Neuronal stem cell (in vitro differentiated cells): ENCODE results near the gene MMP27.
A peak's percentile ranks its signal among the peaks of the same experiment; 100 is the strongest.
"Not testable (repeated sequence)": the region's sequence is repeated elsewhere in the genome, so short reads cannot be mapped to it uniquely, and the experiment has no call there.

Experiments
- DNase-seq: peaks from one replicate; pipeline ENCODE4 v3.0.0-alpha.2; 2013; ENCODE audit warnings: low spot score
- H2AFZ ChIP-seq: one replicate; pipeline ENCODE4 v1.6.1; 2013; ENCODE audit warnings: mild to moderate bottlenecking, low read length, inconsistent platforms
- H2AK5ac ChIP-seq: 2 replicates; pipeline ENCODE4 v1.6.1; 2013; ENCODE audit warnings: low read depth, mild to moderate bottlenecking, inconsistent platforms, low read length, moderate library complexity, mixed read lengths
- H2BK120ac ChIP-seq: 2 replicates; pipeline ENCODE4 v1.6.1; 2013; ENCODE audit warnings: low read depth, mild to moderate bottlenecking, inconsistent platforms, low read length, moderate library complexity, mixed read lengths
- H2BK12ac ChIP-seq: one replicate; pipeline ENCODE4 v1.6.1; 2013; ENCODE audit warnings: low read length, inconsistent platforms
- H2BK15ac ChIP-seq: 2 replicates; pipeline ENCODE4 v1.6.1; 2013; ENCODE audit warnings: mild to moderate bottlenecking, low read length, inconsistent platforms, mixed read lengths
- H2BK5ac ChIP-seq: one replicate; pipeline ENCODE4 v1.6.1; 2013; ENCODE audit warnings: inconsistent platforms, mild to moderate bottlenecking, low read length, moderate library complexity
- H3K14ac ChIP-seq: one replicate; pipeline ENCODE4 v1.6.1; 2013; ENCODE audit warnings: low read length, inconsistent platforms
- H3K18ac ChIP-seq: 2 replicates; pipeline ENCODE4 v1.6.1; 2013; ENCODE audit warnings: low read length, inconsistent platforms
- H3K23ac ChIP-seq: 2 replicates; pipeline ENCODE4 v1.6.1; 2013; ENCODE audit warnings: low read depth, mild to moderate bottlenecking, mixed read lengths, low read length, inconsistent platforms; ENCODE audit not compliant: poor library complexity
- H3K27ac ChIP-seq: replicated peaks from 3 replicates; pipeline ENCODE4 v1.5.1; 2013; ENCODE audit warnings: low read length, inconsistent platforms
- H3K27me3 ChIP-seq, 3 experiments: 2 replicates each; pipeline ENCODE4 v1.6.1; 2013; ENCODE audit warnings: low read length in 3 of 3, mild to moderate bottlenecking in 2 of 3, inconsistent platforms in 1 of 3, low read depth in 1 of 3, mixed read lengths in 1 of 3, moderate library complexity in 1 of 3; ENCODE audit not compliant: control insufficient read depth in 3 of 3, insufficient read depth in 3 of 3
- H3K36me3 ChIP-seq, 2 donors: replicated peaks in 1 of 2; 2 replicates each; pipeline ENCODE4 v1.6.1; 2013; ENCODE audit warnings: low read length in 2 of 2; ENCODE audit not compliant: control insufficient read depth in 2 of 2, insufficient read depth in 2 of 2
- H3K4ac ChIP-seq: 2 replicates; pipeline ENCODE4 v1.6.1; 2013; ENCODE audit warnings: inconsistent platforms, mild to moderate bottlenecking, low read length, moderate library complexity
- H3K4me1 ChIP-seq, 2 donors: 1 replicate in 1 of 2; 2 replicates in 1 of 2; pipeline ENCODE4 v1.6.1; 2013; ENCODE audit warnings: low read length in 2 of 2, low read depth in 1 of 2; ENCODE audit not compliant: control insufficient read depth in 2 of 2, insufficient read depth in 1 of 2
- H3K4me2 ChIP-seq: one replicate; pipeline ENCODE4 v1.6.1; 2013; ENCODE audit warnings: mild to moderate bottlenecking, low read length, inconsistent platforms; ENCODE audit not compliant: insufficient read depth, poor library complexity, severe bottlenecking
- H3K4me3 ChIP-seq, 2 donors: 2 replicates each; pipeline ENCODE4 v1.5.1; 2013; ENCODE audit warnings: low read length in 2 of 2, mild to moderate bottlenecking in 2 of 2, inconsistent platforms in 1 of 2, moderate library complexity in 1 of 2
- H3K79me1 ChIP-seq: one replicate; pipeline ENCODE4 v1.6.1; 2013; ENCODE audit warnings: low read depth, mild to moderate bottlenecking, inconsistent platforms, low read length, moderate library complexity
- H3K9ac ChIP-seq: one replicate; pipeline ENCODE4 v1.6.1; 2013; ENCODE audit warnings: mild to moderate bottlenecking, low read depth, low read length, inconsistent platforms; ENCODE audit not compliant: poor library complexity
- H3K9me3 ChIP-seq, 2 donors: replicated peaks in 1 of 2; 2 replicates each; pipeline versions ENCODE3 to v1.6.1; 2013; ENCODE audit warnings: low read length in 2 of 2, mild to moderate bottlenecking in 2 of 2, inconsistent platforms in 1 of 2, low read depth in 1 of 2, mixed read lengths in 1 of 2, moderate library complexity in 1 of 2; ENCODE audit not compliant: control insufficient read depth in 2 of 2, insufficient read depth in 1 of 2
- H4K8ac ChIP-seq: one replicate; pipeline ENCODE4 v1.6.1; 2013; ENCODE audit warnings: low read depth, mild to moderate bottlenecking, inconsistent platforms, low read length, moderate library complexity
- H4K91ac ChIP-seq: one replicate; pipeline ENCODE4 v1.6.1; 2013; ENCODE audit warnings: low read length, low read depth, mild to moderate bottlenecking, inconsistent platforms; ENCODE audit not compliant: poor library complexity
- WGBS, 2 donors: extraction: QIAGEN DNeasy Blood & Tissue Kit; methylation state at CpG; one replicate each; pipeline ENCODE4 v1.1.7; 2013; ENCODE audit warnings: missing lambda C conversion rate in 2 of 2, mixed read lengths in 1 of 2; ENCODE audit not compliant: insufficient read length in 2 of 2, insufficient replicate concordance in 1 of 2; ENCODE audit errors: extremely low coverage in 2 of 2; 5-methylcytosine and 5-hydroxymethylcytosine counted together

MMP27 gene

DNA sequence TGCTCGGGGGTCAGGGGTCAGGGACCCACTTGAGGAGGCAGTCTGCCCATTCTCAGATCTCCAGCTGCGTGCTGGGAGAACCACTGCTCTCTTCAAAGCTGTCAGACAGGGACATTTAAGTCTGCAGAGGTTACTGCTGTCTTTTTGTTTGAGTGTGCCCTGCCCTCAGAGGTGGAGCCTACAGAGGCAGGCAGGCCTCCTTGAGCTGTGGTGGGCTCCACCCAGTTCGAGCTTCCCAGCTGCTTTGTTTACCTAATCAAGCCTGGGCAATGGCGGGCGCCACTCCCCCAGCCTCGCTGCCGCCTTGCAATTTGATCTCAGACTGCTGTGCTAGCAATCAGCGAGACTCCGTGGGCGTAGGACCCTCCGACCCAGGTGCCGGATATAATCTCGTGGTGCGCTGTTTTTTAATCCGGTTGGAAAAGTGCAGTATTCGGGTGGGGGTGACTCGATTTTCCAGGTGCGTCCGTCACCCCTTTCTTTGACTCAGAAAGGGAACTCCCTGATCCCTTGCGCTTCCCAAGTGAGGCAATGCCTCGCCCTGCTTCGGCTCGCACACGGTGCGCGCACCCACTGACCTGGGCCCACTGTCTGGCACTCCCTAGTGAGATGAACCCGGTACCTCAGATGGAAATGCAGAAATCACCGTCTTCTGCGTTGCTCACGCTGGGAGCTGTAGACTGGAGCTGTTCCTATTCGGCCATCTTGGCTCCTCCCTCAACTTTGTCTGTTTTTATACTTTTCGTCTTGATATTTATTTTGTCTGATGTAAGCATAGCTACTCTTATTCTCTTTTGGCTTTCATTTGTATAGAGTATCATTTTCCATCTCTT, 41.4 kb upstream of the MMP27 start:
- not testable (repeated sequence) for H3K4ac ChIP-seq, H3K18ac ChIP-seq, H3K79me1 ChIP-seq, H3K27ac ChIP-seq, H2BK12ac ChIP-seq, DNase-seq, H2BK5ac ChIP-seq, H3K4me1 ChIP-seq, H3K4me3 ChIP-seq, H3K4me2 ChIP-seq, H3K9me3 ChIP-seq, H3K9ac ChIP-seq, H2BK120ac ChIP-seq, H3K23ac ChIP-seq, H2AK5ac ChIP-seq, H4K91ac ChIP-seq, H2AFZ ChIP-seq, H4K8ac ChIP-seq, H3K14ac ChIP-seq, H3K27me3 ChIP-seq, H2BK15ac ChIP-seq, H3K36me3 ChIP-seq
- WGBS, 2 donors, result no CpG with 5 or more reads among the region's 32 CpGs

DNA sequence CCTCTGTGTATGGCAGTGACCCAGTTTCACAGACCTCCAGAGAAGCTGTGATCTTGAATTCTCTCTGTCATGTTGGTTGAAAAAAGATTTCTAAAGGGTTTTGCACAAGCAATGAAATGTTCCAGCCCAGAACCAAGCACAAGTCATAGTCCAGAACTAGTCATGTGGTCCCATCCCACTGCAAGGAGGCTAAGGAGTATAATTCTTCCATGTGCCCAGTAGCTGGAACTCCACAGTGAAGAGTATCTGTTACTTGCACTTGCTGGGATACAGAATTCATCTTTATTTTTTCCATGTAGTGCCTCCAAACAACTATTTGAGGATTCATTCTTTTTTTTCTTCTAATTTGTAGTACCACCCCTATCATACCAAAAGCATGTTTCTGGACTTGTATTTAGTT, 29.1 kb upstream of the MMP27 start:
- Histone ChIP-seq H3K4me1 (peaks cover 0 to 1% of the 10 kb centered on the region in 2 donors), H3K23ac (no peak overlapping the region), H3K27me3 (no peaks in the 10 kb centered on the region), H3K4me2 (no peak overlapping the region), H3K9me3 (peaks cover 0 to 2% of the 10 kb centered on the region in 2 donors), H3K36me3 (peaks cover 0 to 2% of the 10 kb centered on the region in 2 donors), H3K4ac (no peak overlapping the region), H2BK12ac (no peak overlapping the region), H3K9ac (no peak overlapping the region), H3K27ac (no peak overlapping the region), H3K14ac (no peak overlapping the region), H2BK5ac (no peak overlapping the region), H3K79me1 (peaks cover 3% of the 10 kb centered on the region), H2BK120ac (no peak overlapping the region), H4K8ac (no peak overlapping the region), H4K91ac (no peak overlapping the region), H2AK5ac (no peak overlapping the region), H2AFZ (no peak overlapping the region), H3K4me3 (no peak overlapping the region), H3K18ac (no peak overlapping the region), H2BK15ac (no peak overlapping the region)
- DNase-seq, result no peak

DNA sequence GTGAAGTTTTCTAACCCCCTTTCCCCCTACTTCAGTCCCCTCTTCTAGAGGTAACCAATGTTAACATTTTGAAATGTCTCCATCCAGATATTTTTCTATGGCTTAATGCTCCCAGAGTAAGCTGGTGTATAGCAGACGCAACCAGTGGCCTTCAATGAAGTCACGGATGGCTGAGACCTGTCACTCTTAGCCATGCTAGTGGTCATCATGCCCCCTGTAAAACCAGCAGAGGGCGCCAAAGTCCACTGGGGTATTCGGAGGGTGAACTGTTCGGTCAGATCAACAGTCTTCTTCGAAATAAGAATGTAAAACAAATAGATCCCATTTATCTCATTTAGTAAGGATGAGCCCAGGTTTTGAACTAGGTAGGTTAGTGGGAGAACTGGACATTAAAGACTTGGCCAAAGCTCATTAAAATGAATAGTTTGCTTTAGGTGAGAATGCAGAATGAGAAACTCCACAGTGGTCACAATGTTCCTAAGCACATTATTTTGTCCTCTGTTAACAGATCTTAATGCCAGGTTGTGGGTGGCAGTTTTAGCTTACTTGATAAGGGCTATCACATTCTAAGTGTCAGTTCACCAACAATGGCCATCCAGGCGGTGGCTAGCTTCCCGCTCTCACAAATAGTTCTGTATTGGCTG, 27.8 kb upstream of the MMP27 start:
- no peak overlapping the region for H3K14ac ChIP-seq
- H2BK15ac ChIP-seq, result no peak overlapping the region
- no peak overlapping the region for H3K4ac ChIP-seq
- H3K9me3 ChIP-seq, result peaks cover 0 to 2% of the 10 kb centered on the region in 2 donors
- H3K79me1 ChIP-seq, result peaks cover 3% of the 10 kb centered on the region
- no peak overlapping the region for H3K23ac ChIP-seq
- no CpG with 5 or more reads among the region's 8 CpGs for WGBS, 2 donors
- no peak overlapping the region for H2AFZ ChIP-seq
- peaks cover 0 to 2% of the 10 kb centered on the region in 2 donors for H3K36me3 ChIP-seq
- H2BK120ac ChIP-seq, result no peak overlapping the region
- no peak overlapping the region for H2BK5ac ChIP-seq
- no peak overlapping the region for H3K9ac ChIP-seq
- H2AK5ac ChIP-seq, result no peak overlapping the region
- no peak overlapping the region for H2BK12ac ChIP-seq
- H3K4me2 ChIP-seq, result no peak overlapping the region
- DNase-seq, result peak; percentile 59
- H4K91ac ChIP-seq, result no peak overlapping the region
- peaks cover 0 to 1% of the 10 kb centered on the region in 2 donors for H3K4me1 ChIP-seq
- H3K27me3 ChIP-seq, result no peaks in the 10 kb centered on the region
- H3K18ac ChIP-seq, result no peak overlapping the region
- H3K27ac ChIP-seq, result no peak overlapping the region
- H4K8ac ChIP-seq, result no peak overlapping the region
- H3K4me3 ChIP-seq, result no peak overlapping the region

DNA sequence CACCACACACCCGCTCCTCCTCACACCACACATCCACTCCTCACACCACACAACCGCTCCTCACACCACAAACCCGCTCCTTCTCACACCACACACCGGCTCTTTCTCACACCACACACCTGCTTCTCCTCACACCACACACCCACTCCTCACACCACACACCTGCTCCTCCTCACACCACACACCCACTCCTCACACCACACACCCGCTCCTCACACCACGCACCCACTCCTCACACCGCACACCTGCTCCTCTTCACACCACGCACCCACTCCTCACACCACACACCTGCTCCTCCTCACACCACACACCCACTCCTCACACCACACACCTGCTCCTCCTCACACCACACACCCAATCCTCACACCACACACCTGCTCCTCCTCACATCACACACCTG, 25.4 kb upstream of the MMP27 start:
- not testable (repeated sequence) for H3K79me1 ChIP-seq, DNase-seq, H2BK5ac ChIP-seq, H3K27ac ChIP-seq, H2BK120ac ChIP-seq, H3K27me3 ChIP-seq, H2AFZ ChIP-seq, H3K9me3 ChIP-seq, H4K91ac ChIP-seq, H3K36me3 ChIP-seq, H3K4me1 ChIP-seq
- peak overlapping the region; percentile 90 for H3K23ac ChIP-seq
- peak overlapping the region; percentile 57 for H3K18ac ChIP-seq
- peak overlapping the region in 1 of 2 donors; percentile 69 for H3K4me3 ChIP-seq
- H3K14ac ChIP-seq, result peak overlapping the region; percentile 94
- H3K4me2 ChIP-seq, result peak overlapping the region; percentile 14
- H4K8ac ChIP-seq, result peak overlapping the region; percentile 76
- WGBS, 2 donors, result 88 to 94% methylated on average over 2 to 7 of the region's 8 CpGs
- H3K4ac ChIP-seq, result peak overlapping the region; percentile 76
- H2BK15ac ChIP-seq, result peak overlapping the region; percentile 64
- peak overlapping the region; percentile 74 for H3K9ac ChIP-seq
- peak overlapping the region; percentile 91 for H2BK12ac ChIP-seq
- peak overlapping the region; percentile 82 for H2AK5ac ChIP-seq
